SK-N-MC (cell line): Measurements from ENCODE around the gene CPAMD8.

Experiments used
- EZH2 ChIP-seq: fragments of 200-600 bp; sonication (generic); IDR thresholded peaks from one replicate; pipeline ENCODE4 v1.6.1; 2017; ENCODE audit warnings: antibody characterized with exemption
- FOXP2 ChIP-seq: optimal IDR thresholded peaks from 2 replicates; pipeline ENCODE3; 2011; ENCODE audit warnings: mild to moderate bottlenecking, moderate library complexity; ENCODE audit not compliant: insufficient read depth; ENCODE audit errors: extremely low read length, control extremely low read depth
- POLR2AphosphoS5 ChIP-seq: IDR thresholded peaks from 2 replicates; pipeline ENCODE4 v1.6.1; 2012; ENCODE audit warnings: mild to moderate bottlenecking, low read depth, low read length, borderline replicate concordance

- no peak for TF ChIP-seq EZH2
- TF ChIP-seq POLR2AphosphoS5 = no peak
- no peak for TF ChIP-seq FOXP2
Measured at GRCh38 chr19:17041976-17042375, 15.4 kb upstream of the CPAMD8 start.
